ENCODE measurements around the gene TBL2.
"Not testable (repeated sequence)": the region's sequence is repeated elsewhere in the genome, so short reads cannot be mapped to it uniquely, and the experiment has no call there.

TBL2 gene

DNA sequence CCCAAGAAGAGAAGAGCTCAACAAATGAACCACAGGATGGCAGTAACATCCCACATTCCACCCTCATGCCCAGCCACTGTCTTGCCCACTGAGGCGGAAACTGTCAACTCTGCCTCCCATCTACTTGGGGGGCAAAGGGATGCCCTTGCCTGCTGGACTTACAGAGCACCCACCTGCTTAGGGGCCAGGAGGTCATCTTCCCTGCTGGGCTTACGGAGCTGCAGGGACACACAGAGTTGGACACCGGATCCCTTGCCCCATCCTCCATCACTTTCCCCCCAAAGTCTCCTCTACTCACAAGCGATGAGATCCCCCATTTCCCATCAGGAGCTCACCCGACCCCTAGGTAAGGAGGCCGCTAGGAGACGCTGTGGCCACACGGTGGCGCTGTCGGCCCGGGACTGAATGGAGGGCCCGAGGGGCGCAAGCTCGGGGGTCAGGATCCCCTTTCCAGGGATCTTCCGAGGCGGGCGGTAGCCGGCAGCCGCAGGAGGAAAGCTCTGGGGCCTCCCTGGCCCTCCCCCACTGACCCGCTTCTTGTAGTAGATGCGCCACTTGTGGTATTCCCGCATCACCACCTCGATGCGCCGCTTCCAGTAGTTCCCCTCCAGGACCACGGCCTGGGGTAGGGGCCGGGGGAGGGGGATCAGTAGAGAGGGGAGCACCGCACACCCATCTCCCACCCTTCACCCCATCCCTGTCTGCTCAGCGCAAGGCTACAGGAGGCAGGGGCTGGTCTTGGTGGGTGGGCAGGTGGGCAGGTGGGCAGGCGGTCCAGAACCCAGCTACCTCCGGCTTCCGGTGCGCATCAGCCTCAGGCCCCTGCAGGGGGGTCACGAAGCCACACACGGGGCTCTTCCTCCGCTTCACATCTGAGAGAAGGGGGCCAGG is 28.7 kb upstream of the TBL2 start:
- DNase-seq (ENCODE audit: low read depth), result no peak

GRCh38 chr7:73605601-73606220 is 27.3 kb upstream of the TBL2 start:
- no peak for DNase-seq (ENCODE audit: low read depth)

DNA sequence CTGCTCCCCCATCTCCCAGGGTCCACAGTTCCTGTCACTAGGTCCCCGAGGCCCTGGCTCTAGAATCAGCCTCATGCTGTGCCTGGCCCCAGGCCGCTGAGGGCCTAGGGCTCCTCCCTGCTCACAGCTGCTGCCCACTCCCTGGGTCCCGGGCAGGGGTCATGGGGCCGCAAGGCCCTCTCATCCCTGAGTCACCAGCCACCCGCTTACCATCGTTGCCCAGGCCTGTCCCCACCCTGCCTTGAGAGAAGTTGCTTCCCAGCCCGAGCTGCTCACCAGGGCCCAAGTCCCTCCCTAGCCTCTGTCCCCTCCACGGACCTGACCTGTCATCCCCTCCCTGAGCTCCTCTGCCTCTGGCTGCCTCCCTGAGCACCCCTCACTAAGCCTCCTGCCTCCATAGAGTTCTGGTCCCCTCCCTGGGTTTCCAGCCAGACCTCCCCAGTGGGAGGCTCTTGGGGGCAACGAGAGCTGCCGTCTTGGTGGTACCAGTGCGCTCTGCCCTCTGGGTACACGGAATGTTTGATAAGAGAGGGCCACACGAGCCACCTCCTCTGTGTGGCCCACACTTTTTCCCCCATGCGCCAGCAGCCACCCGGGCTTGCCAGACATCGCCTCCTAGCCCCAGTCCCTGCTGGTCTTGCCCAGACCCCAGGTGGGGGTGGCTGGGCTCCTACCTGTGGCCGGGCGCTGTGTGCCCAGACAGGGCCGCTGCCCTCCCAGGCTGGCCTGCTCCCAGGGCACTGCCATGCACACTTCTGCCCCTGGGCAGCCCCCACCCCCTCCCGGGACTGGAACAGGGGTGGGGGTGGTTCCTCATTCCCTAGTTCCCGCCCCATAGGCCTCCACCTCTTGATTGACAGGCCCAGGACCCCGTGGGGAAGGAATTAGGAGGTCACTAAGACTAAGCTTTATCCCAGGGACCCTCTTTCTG is 24.6 kb upstream of the TBL2 start:
- no peak for DNase-seq (ENCODE audit: low read depth)

GRCh38 chr7:73599916-73600315 is 21.5 kb upstream of the TBL2 start:
- no peak for DNase-seq (ENCODE audit: low read depth)

- DNase-seq (ENCODE audit: low read depth), result no peak
Measured at GRCh38 chr7:73599151-73599882, 20.9 kb upstream of the TBL2 start.

DNA sequence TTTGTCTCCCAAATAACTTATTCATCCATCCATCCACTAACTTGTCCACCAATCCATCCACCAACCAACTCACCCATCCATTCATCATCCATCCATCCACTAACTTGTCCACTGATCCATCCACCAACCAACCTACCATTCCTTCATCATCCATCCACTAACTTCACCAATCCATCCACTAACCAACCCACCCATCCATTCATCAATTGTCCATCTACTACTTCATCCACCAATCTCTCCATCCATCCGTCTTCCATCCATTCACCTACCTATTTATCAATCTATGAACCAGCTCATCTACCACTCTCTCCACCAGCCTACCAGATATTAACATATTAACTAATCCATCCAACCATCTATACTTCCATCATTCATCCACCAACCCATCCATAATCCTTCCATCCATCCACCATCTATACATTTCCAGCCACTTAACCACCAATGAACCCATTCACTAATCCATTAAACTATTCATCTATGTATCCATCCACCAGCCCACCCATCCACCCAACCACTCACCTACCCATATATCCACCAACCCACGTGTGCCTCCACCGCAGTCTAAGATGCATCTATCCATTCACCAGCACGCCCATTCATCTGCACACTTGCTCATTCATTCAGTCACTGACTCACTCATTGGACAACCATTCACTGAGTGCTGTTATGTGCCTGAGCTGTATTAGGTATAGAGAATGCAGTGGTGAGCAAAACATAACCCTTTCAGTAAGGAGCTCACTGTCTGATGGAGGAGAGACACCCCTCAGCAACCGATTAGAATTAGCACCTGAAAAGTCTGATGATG is 19.8 kb upstream of the TBL2 start:
- DNase-seq (ENCODE audit: low read depth), result no peak

DNA sequence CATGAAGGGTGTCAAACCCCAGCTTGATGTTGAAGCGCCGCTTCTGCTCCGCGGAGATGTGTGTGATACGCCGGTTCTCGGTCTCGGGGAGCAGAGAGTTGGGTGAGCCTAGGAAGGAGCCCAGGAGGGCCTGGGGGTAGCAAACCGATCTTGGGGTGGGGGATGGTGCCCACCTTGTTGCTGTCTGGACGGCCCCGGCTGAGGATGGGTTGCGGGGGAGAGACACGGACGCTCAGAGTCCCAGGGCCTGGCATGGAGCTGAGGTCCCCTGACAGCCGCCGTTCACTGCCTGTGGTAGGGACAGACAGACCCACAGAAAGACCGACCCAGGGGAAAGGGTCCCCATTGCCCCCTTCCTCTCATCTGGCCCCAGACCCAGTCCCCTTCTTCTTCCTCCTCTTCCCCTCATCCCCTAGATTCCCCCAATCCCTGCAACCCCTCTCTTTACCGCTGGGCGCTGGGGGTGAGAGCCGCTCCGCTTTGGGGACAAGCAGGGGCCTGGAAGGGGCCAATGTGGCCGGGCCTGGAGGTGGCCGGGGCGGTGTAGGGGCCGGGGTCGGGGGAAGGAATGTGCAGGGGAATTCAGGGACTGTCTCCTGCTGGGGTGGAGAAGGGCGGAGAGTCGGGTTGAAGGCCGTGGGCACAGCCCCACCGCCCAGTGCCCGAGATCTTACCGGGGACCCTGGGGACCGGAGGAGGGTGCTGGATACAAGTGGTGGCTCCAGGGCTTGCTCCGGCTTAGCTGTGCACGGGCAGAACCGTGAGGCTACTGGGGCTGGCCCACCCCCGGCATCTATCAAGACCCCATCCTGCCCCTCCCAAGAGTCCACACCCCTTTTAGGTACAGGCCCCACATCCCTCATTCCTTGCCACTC is 18.0 kb upstream of the TBL2 start:
- DNase-seq (ENCODE audit: low read depth), result no peak

DNA sequence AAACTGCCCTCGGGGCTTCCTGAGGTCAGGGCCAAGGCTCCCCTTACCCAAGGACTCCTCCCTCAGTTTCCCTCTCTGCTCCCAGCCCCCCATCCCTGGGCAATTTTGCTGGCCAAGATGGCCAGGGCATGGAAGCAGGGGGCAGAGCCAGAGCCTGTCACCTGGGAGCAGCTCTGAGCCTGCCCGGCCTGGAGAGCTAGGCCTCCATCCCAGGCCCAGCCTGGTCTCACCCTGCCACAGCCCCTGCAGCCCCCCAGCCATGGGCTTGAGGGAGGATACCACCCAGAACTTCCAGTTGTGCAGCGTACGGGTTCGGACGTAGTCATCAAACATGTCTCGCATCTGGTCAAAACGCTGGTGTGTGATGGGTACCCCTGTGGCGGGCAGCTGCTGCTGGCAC is 17.0 kb upstream of the TBL2 start:
- no peak for DNase-seq (ENCODE audit: low read depth)

GRCh38 chr7:73593207-73594045 is 15.0 kb upstream of the TBL2 start:
- no peak for DNase-seq (ENCODE audit: low read depth)

- no peak for DNase-seq (ENCODE audit: low read depth)
Measured at GRCh38 chr7:73586911-73587310, 8.5 kb upstream of the TBL2 start.

GRCh38 chr7:73585196-73585595 is 6.8 kb upstream of the TBL2 start:
- DNase-seq (ENCODE audit: low read depth), result no peak

DNA sequence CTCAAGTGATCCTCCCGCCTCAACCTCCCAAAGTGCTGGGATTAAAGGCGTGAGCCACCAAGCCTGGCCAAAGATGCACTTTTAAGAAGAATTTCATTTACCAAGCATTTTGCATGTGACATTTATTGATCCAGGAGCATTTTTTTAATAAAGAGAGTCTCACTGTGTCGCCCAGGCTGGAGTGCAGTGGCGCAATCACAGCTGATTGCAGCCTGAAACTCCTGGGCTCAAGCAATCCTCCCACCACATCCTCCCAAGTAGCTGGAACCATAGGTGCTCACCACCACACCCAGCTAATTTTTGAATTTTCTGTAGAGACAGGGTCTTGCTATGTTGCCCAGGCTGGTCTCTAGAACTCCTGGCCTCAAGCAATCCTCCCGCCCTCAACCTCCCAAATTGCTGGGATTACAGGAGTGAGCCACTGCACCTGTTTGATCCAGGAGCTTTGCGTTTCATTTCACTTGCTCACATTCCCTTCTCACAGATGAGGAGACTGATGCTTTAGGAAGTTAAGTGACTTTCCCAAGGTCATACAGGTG is 4.4 kb upstream of the TBL2 start:
- DNase-seq (ENCODE audit: low read depth), result no peak

DNA sequence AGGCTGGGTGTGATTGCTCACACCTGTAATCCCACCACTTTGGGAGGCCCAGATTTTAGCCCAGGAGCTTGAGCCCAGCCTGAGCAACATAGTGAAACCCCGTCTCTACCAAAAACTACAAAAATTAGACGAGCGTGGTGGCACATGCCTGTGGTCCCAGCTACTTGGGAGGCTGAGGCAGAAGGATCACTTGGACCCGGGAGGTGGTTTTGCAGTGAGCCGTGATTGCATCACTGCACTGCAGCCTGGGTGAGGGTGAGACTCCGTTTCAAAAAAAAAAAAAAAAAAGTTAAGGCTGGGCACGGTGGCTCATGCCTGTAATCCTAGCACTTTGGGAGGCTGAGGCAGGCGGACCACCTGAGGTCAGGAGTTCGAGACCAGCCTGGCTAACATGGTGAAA is 2.6 kb upstream of the TBL2 start:
- DNase-seq (ENCODE audit: low read depth), result not testable (repeated sequence)

GRCh38 chr7:73577627-73578341 is 595 bp downstream of the TBL2 start:
- no peak for DNase-seq (ENCODE audit: low read depth)

DNA sequence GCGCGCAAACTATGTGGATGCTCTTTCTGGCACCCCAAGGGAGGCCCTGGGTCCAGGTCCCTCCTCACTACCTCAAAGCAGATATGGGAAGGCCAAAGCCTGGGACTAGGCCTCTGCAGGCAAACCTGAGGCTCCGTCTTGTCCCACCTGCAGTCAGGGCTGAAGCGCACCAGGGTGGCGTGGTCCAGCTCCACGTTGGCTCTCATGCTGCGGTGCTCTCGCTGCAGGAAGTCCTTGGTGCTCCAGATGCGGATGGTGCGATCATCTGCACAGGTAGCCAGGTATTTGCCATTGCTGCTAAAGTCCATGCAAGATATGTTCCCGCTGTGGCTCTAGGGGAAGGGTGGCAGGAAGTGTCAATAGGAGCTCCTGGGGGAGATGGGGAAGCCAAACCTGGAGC is 4.6 kb downstream of the TBL2 start:
- no peak for DNase-seq (ENCODE audit: low read depth)

DNA sequence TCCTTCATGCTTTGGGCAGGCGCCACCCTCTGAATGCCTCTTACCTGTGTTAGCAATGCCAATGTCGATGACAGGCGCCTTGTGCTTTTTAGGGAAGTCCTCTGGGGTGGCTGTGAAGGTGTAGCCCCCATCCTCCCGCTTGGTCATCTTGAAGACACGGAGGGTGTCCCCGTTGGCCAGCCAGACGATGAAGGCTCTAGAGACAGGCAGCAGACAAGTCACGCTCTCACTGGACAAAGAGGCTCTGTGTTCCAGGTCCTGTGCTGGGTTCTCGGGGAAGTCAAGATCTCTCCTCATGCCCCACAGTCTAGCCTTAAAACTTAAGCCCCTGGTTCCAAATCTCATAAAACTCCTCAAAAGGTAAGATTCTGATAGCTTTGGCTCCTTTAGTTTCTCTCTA is 5.1 kb downstream of the TBL2 start:
- DNase-seq (ENCODE audit: low read depth), result no peak

DNA sequence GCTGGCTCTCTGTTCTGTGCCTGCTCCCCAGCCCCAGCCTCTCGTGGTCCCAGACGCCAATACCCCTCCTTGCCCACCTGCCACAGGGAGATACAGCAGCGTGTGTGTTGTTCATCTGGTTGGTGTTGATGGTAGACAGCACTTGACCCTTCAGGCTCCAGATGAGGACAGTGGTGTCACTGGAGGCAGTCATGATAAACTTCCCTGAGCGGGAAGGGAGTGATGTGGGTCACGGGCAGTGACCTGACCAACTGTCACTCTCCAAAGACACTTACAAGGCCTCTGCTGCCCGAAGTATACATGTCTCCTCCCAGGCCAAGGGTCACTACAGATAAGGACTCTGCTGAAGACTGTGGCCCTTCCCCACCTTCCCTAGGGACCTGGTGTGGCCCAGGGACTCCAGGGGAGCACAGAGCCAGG is 5.6 kb downstream of the TBL2 start:
- no peak for DNase-seq (ENCODE audit: low read depth)

DNA sequence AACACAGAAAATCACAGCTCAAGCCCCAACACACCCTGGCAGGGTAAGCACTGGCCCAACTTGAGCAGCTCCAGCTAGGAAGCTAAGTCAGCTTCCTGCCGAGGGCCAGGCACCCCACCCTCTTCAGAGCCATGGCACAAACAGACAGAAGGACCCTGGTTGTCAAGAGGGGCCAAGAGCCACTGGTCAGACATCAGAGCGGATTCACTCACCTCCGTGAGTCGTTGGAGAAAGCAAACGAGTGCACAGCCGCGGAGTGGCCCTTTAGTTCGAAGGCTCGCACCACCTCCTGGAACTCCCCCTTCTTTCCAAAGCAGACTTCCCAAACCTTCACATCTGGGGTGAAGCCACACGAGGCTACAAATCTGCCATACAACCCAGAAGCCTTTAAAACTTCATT is 7.4 kb downstream of the TBL2 start:
- no peak for DNase-seq (ENCODE audit: low read depth)
